Lower leg skin (tissue), 3 donors: ENCODE measurements around the gene KCTD13.

Experiments used
- POLR2A ChIP-seq, 2 donors: fragments of 450-650 bp; IDR thresholded peaks; one replicate each; pipeline ENCODE4 v1.6.1; 2016 to 2017; ENCODE audit warnings: antibody characterized with exemption in 2 of 2, mild to moderate bottlenecking in 1 of 2, moderate library complexity in 1 of 2
- TF ChIP-seq, protein P1 (sequence below), 3 donors: fragments of 450-650 bp; IDR thresholded peaks; one replicate each; pipeline ENCODE4 v1.5.1; 2016; ENCODE audit warnings: antibody characterized with exemption in 3 of 3, mild to moderate bottlenecking in 3 of 3, moderate library complexity in 2 of 3

DNA sequence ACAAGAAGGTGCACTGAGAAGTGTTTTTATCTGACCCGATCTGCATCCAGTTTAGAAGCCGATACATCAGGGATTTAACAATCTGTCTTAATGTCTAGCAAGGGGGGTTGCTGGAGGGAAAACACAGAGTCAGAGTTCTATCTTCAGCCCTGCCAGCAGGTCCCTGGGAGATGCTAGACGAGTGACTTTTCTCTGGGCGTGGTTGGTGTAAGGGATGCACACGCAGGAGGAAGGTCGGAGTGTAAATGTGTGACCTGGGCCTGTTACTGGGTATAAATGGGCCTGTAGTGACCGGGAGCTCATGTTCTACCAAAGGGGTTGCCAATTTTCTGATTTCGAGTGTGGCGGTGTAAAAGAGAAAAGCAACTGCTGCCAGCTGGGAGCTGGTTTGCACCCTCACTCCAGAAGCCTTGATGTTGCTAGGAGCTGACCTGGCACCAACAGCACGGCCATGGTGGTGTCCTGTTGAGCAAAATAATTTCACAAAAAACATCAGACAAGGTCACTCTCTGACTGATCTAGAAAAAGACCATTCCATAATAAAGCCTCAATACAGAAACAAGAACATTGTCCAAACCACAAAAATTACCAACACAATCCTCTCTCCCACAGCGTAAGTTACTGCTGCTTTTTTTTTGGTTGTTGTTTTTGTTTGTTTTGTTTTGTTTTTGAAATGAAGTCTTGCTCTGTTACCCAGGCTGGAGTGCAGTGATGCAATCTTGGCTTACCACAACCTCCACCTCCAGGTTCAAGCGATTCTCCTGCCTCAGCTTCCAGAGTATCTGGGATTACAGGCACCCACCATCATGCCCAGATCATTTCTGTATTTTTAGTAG is 1.3 kb upstream of the KCTD13 start:
- TF ChIP-seq POLR2A (IDR thresholded peaks at IDR 0.05): no peak
- TF ChIP-seq, protein P1, sequence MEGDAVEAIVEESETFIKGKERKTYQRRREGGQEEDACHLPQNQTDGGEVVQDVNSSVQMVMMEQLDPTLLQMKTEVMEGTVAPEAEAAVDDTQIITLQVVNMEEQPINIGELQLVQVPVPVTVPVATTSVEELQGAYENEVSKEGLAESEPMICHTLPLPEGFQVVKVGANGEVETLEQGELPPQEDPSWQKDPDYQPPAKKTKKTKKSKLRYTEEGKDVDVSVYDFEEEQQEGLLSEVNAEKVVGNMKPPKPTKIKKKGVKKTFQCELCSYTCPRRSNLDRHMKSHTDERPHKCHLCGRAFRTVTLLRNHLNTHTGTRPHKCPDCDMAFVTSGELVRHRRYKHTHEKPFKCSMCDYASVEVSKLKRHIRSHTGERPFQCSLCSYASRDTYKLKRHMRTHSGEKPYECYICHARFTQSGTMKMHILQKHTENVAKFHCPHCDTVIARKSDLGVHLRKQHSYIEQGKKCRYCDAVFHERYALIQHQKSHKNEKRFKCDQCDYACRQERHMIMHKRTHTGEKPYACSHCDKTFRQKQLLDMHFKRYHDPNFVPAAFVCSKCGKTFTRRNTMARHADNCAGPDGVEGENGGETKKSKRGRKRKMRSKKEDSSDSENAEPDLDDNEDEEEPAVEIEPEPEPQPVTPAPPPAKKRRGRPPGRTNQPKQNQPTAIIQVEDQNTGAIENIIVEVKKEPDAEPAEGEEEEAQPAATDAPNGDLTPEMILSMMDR (IDR thresholded peaks at IDR 0.05): no peak
